ENCODE data around the gene HHEX.
A peak's percentile ranks its signal among the peaks of the same experiment; 100 is the strongest.

The HHEX gene

GRCh38 chr10:92699193-92699517 lies 9.4 kb downstream of the HHEX start:
- peak overlapping the region; percentile 76 for H3K4me3 ChIP-seq (ENCODE audit: low read length, poor library complexity, severe bottlenecking)
- H3K36me3 ChIP-seq (ENCODE audit: insufficient read depth, low read length), result peaks cover 15% of the 10 kb centered on the region
- peaks cover 22% of the 10 kb centered on the region for H4K20me1 ChIP-seq (ENCODE audit: insufficient read depth, low read length, poor library complexity, severe bottlenecking)
- H3K9me2 ChIP-seq (replicated peaks; ENCODE audit: low read depth, low read length), result no peaks in the 10 kb centered on the region
- peaks cover 28% of the 10 kb centered on the region for H3K79me2 ChIP-seq (ENCODE audit: insufficient read depth, low read length)
- peak overlapping the region; percentile 72 for H3K9ac ChIP-seq (ENCODE audit: low read depth, low read length, poor library complexity, severe bottlenecking)
- no peaks in the 10 kb centered on the region for H3K27me3 ChIP-seq (ENCODE audit: insufficient read depth, low read length, poor library complexity, severe bottlenecking)
- H3F3A ChIP-seq (ENCODE audit: low read depth), result peaks cover 14% of the 10 kb centered on the region
- no peaks in the 10 kb centered on the region for H3K9me3 ChIP-seq (ENCODE audit: insufficient read depth, low read depth, low read length)
- peak overlapping the region; percentile 85 for H2AFZ ChIP-seq (ENCODE audit: low read length)
- H3K4me2 ChIP-seq (ENCODE audit: low read depth, low read length, poor library complexity, severe bottlenecking), result peak overlapping the region; percentile 81
- TF ChIP-seq EZH2phosphoT487 (IDR thresholded peaks at IDR 0.05; ENCODE audit: borderline replicate concordance) (no peak), CTCF (conservative IDR thresholded peaks at IDR 0.05; ENCODE audit: low read length) (no peak)
- H3K4me1 ChIP-seq (ENCODE audit: insufficient read depth, low read length, poor library complexity, severe bottlenecking), result peaks cover 57% of the 10 kb centered on the region

GRCh38 chr10:92699518-92700381 lies 10.0 kb downstream of the HHEX start:
- no peaks in the 10 kb centered on the region for H3K9me2 ChIP-seq (replicated peaks; ENCODE audit: low read depth, low read length)
- TF ChIP-seq CTCF (conservative IDR thresholded peaks at IDR 0.05; ENCODE audit: low read length), result no peak
- TF ChIP-seq EZH2phosphoT487 (IDR thresholded peaks at IDR 0.05; ENCODE audit: borderline replicate concordance), result no peak
- peaks cover 51% of the 10 kb centered on the region for H3K4me1 ChIP-seq (ENCODE audit: insufficient read depth, low read length, poor library complexity, severe bottlenecking)
- peaks cover 22% of the 10 kb centered on the region for H3K79me2 ChIP-seq (ENCODE audit: insufficient read depth, low read length)
- H3K4me3 ChIP-seq (ENCODE audit: low read length, poor library complexity, severe bottlenecking), result peak overlapping the region; percentile 76
- H3K4me2 ChIP-seq (ENCODE audit: low read depth, low read length, poor library complexity, severe bottlenecking), result peak overlapping the region; percentile 81
- H3K27me3 ChIP-seq (ENCODE audit: insufficient read depth, low read length, poor library complexity, severe bottlenecking), result no peaks in the 10 kb centered on the region
- H2AFZ ChIP-seq (ENCODE audit: low read length), result peak overlapping the region; percentile 85
- H3K36me3 ChIP-seq (ENCODE audit: insufficient read depth, low read length), result peaks cover 9% of the 10 kb centered on the region
- H3K9ac ChIP-seq (ENCODE audit: low read depth, low read length, poor library complexity, severe bottlenecking), result peak overlapping the region; percentile 72
- H4K20me1 ChIP-seq (ENCODE audit: insufficient read depth, low read length, poor library complexity, severe bottlenecking), result peaks cover 16% of the 10 kb centered on the region
- H3K9me3 ChIP-seq (ENCODE audit: insufficient read depth, low read depth, low read length), result no peaks in the 10 kb centered on the region
- peaks cover 14% of the 10 kb centered on the region for H3F3A ChIP-seq (ENCODE audit: low read depth)

- Histone ChIP-seq H3K36me3 (ENCODE audit: insufficient read depth, low read length) (no peaks in the 10 kb centered on the region), H4K20me1 (ENCODE audit: insufficient read depth, low read length, poor library complexity, severe bottlenecking) (no peaks in the 10 kb centered on the region), H3K4me1 (ENCODE audit: insufficient read depth, low read length, poor library complexity, severe bottlenecking) (peaks cover 44% of the 10 kb centered on the region), H3K9me2 (replicated peaks; ENCODE audit: low read depth, low read length) (no peaks in the 10 kb centered on the region), H3K9me3 (ENCODE audit: insufficient read depth, low read depth, low read length) (no peaks in the 10 kb centered on the region), H3K27me3 (ENCODE audit: insufficient read depth, low read length, poor library complexity, severe bottlenecking) (no peaks in the 10 kb centered on the region), H2AFZ (ENCODE audit: low read length) (peak overlapping the region; percentile 87), H3K9ac (ENCODE audit: low read depth, low read length, poor library complexity, severe bottlenecking) (peak overlapping the region; percentile 69), H3F3A (ENCODE audit: low read depth) (peaks cover 9% of the 10 kb centered on the region), H3K4me2 (ENCODE audit: low read depth, low read length, poor library complexity, severe bottlenecking) (peak overlapping the region; percentile 89), H3K4me3 (ENCODE audit: low read length, poor library complexity, severe bottlenecking) (peak overlapping the region; percentile 69), H3K79me2 (ENCODE audit: insufficient read depth, low read length) (no peaks in the 10 kb centered on the region)
- TF ChIP-seq EZH2phosphoT487 (IDR thresholded peaks at IDR 0.05; ENCODE audit: borderline replicate concordance) (no peak), CTCF (conservative IDR thresholded peaks at IDR 0.05; ENCODE audit: low read length) (no peak)
Measured at GRCh38 chr10:92702301-92702916, 12.7 kb downstream of the HHEX start.

Data from Loucy (cell line).